TTC549 (cell line): ENCODE results near the gene JPH3.

ENCODE experiments used
- FAIRE-seq: peaks from 2 replicates; lab custom pipeline; 2012; peaks lifted over from hg19 to GRCh38; lab: Jason Lieb, UNC

The JPH3 gene

GRCh38 chr16:87601401-87601981 is 817 bp upstream of the JPH3 start:
- no peak for FAIRE-seq

GRCh38 chr16:87602821-87603683 is 744 bp downstream of the JPH3 start:
- FAIRE-seq, result no peak

GRCh38 chr16:87603684-87604633 is 1.7 kb downstream of the JPH3 start:
- no peak for FAIRE-seq

- FAIRE-seq, result no peak
Observed at GRCh38 chr16:87604634-87605111, 2.4 kb downstream of the JPH3 start.

GRCh38 chr16:87607223-87607622 is 4.9 kb downstream of the JPH3 start:
- FAIRE-seq, result no peak

GRCh38 chr16:87607871-87608270 is 5.6 kb downstream of the JPH3 start:
- no peak for FAIRE-seq

- FAIRE-seq, result no peak
Observed at GRCh38 chr16:87608400-87608985, 6.2 kb downstream of the JPH3 start.

GRCh38 chr16:87610026-87610425 is 7.7 kb downstream of the JPH3 start:
- FAIRE-seq, result no peak

GRCh38 chr16:87611456-87611855 is 9.1 kb downstream of the JPH3 start:
- no peak for FAIRE-seq

GRCh38 chr16:87613961-87614360 is 11.7 kb downstream of the JPH3 start:
- FAIRE-seq, result no peak

- no peak for FAIRE-seq
Observed at GRCh38 chr16:87615621-87616041, 13.3 kb downstream of the JPH3 start.

GRCh38 chr16:87616556-87616955 is 14.2 kb downstream of the JPH3 start:
- FAIRE-seq, result no peak

- FAIRE-seq, result no peak
Observed at GRCh38 chr16:87618216-87618615, 15.9 kb downstream of the JPH3 start.

- FAIRE-seq, result no peak
Observed at GRCh38 chr16:87619360-87620200, 17.3 kb downstream of the JPH3 start.

GRCh38 chr16:87620201-87620495 is 17.8 kb downstream of the JPH3 start:
- no peak for FAIRE-seq

GRCh38 chr16:87621550-87621829 is 19.2 kb downstream of the JPH3 start:
- no peak for FAIRE-seq

GRCh38 chr16:87621976-87622713 is 19.8 kb downstream of the JPH3 start:
- FAIRE-seq, result no peak

- FAIRE-seq, result no peak
Observed at GRCh38 chr16:87622756-87623319, 20.5 kb downstream of the JPH3 start.

- no peak for FAIRE-seq
Observed at GRCh38 chr16:87625241-87625797, 23.0 kb downstream of the JPH3 start.

- FAIRE-seq, result no peak
Observed at GRCh38 chr16:87626401-87626800, 24.1 kb downstream of the JPH3 start.
